NCI-H774 (cell line): Measurements from ENCODE around the gene FAHD1.

Experiments
- DNase-seq: peaks from one replicate; lab custom pipeline; 2025; lab: John Stamatoyannopoulos, UW

The FAHD1 gene

DNA sequence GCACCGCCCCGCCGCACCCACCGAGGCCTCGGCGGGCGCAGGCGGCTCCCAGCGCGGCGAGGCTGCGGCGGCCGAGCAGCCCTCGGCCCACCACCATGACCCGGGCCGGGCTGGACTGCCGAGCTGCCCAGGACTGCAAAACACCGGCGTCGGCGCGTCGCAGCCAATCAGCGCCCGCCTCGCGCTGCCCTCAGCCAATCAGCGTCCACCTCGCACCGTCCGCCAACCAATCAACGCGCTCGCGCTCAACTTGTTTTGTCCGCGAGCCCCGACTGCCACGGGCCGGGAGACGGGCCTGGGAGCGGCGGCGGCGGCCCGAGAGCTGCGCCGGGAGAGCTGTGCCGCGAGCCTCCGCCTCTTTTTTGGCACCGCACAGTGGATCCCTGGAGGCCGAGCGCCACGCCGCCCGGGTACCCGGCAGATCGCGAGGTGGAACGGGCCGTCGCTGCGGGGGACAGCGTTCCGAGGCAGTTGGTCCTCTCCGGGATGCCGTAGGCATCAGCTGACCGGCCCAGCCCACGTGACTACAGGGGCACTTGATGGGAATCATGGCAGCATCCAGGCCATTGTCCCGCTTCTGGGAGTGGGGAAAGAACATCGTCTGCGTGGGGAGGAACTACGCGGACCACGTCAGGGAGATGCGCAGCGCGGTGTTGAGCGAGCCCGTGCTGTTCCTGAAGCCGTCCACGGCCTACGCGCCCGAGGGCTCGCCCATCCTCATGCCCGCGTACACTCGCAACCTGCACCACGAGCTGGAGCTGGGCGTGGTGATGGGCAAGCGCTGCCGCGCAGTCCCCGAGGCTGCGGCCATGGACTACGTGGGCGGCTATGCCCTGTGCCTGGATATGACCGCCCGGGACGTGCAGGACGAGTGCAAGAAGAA lies at the start of gene FAHD1, which contains the start of gene HAGH:
Gene FAHD1, plus strand, starts transcription at position 516 of the 883 bp plus-strand sequence. Its CDS starts 33 bp downstream, at position 549.
Gene HAGH, minus strand, starts transcription at position 135 of the 883 bp plus-strand sequence. Its CDS starts 38 bp downstream, at position 97.
- DNase-seq: peak; percentile 72

DNA sequence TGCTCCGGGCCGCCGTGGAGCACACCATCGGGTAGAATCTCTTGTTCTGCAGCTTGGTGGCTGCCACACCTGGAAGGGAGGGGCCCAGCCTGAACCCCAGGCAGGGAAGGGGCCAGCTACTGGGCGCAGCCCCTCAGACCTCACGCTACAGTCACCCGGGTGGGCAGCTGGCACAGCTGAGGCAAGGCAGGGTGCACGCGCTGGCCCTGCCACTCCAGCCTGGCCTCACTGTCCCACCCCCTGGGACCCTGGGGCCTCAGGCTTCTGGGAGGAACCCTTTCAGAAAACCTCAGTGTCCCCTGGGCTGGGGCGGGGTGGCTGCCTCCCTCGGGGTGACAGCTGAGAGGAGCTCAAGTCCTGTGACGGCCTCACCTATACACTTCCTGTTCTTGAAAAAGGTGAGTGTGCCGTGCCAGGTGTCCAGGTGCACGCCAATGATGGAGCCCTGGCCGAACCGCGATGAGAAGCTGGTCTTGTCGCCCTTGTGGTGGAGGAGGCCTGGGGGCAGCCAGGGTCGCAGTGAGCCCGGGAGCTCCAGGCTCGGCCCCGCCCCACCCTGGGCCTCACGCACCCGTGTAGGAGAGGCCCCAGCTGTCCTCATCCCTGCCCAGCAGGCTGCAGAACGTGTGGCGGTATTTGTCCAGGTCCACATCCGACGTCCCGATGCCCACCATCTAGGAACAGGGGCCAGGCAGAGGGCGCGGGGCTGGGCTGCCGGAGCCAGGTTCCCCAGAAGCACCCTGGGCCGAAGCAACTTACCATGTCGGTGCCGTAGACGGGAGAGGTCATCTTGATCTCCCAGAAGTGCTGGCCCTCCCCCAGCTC lies 49.4 kb upstream of the FAHD1 start:
- no peak for DNase-seq

- no peak for DNase-seq
These were observed 48.5 kb upstream of the FAHD1 start for GRCh38 chr16:1778200-1779179.

DNA sequence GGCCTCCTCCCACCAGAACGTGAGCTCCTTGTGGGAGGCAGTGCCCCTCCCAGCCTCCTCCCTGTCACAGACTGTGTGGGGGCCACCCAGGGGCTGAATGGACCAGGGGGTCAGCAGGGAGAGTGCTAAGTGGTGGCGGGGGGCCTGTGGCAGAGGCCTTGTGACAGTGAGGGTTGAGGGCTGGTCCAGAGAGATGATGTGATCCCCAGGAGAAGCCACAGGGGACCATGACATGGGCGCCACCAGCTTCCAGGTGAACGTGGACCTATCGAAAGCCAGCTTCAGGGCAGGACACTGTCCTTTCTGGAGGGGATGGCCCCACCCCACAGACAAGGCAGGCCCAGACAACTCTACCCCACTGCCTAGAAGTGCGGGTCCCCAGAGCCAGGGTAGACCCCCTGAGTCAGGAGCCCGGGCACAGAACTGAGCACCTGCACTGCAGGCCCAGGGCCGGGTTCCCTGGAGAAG lies 47.7 kb upstream of the FAHD1 start:
- no peak for DNase-seq

DNA sequence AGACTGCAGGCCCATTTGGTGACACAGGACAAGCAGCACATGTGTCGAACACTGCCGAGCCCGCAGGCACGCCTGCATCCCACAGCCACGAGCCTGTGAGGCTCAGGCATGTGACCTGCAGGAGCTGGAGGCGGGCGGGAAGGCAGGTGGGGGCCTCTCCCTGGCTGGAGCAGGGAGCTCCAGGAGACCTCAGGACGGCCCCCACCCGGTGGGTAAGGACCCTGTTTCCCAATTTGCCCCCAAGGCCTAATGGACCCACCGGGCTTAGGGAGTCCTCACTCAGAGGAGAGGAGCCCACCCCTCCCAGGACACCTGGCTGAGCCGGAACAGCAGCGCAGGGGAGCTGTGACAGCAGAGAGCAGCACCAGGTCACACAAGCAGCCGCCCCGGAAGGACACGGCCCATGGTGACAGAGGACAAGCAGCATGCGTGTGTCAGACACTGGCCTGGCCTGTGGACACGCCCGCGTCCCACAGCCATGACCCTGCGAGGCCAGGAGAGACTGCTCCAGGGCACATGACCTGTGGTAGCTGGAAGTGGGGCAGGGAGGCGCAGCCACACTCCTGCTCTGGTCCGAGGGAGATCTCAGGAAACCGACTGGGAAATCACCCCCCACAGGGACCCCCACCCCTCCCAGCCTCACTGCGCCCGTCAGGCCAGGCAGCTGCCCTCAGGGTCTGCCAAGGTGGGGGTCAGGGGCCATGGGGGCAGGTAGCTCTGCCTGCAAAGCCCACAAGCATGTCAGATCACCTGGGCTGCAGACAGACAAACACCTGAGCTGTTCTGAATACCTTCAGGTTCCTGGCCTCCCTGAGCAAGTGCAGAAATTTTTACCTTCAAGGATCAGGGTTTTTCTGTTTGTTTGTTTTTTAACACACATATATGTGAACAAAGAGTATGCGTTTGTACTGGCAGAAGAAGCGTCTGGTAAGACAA lies 47.0 kb upstream of the FAHD1 start:
- no peak for DNase-seq

GRCh38 chr16:1780677-1781072 lies 46.3 kb upstream of the FAHD1 start:
- DNase-seq: no peak

DNA sequence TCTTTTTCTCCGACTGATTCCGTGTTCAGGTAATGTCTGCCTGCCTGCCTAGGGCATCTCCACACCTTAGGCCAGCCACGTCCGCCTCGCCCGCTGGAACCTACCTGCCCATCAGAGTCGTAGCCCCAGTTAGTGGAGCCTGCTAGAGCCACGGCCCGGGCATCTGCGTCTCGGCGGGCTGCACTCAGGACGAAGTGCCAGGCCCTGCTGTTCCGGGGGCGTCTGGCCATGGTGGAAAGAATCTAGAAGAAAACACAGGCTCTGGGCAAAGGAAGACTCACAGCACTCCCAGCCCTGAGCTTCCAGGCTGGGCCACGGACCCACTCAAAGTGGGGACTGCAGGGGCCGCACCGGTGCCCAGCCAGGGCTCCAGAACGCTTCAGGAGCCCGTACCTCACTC lies 45.8 kb upstream of the FAHD1 start:
- DNase-seq: no peak

GRCh38 chr16:1781758-1782407 lies 45.1 kb upstream of the FAHD1 start:
- DNase-seq: no peak

DNA sequence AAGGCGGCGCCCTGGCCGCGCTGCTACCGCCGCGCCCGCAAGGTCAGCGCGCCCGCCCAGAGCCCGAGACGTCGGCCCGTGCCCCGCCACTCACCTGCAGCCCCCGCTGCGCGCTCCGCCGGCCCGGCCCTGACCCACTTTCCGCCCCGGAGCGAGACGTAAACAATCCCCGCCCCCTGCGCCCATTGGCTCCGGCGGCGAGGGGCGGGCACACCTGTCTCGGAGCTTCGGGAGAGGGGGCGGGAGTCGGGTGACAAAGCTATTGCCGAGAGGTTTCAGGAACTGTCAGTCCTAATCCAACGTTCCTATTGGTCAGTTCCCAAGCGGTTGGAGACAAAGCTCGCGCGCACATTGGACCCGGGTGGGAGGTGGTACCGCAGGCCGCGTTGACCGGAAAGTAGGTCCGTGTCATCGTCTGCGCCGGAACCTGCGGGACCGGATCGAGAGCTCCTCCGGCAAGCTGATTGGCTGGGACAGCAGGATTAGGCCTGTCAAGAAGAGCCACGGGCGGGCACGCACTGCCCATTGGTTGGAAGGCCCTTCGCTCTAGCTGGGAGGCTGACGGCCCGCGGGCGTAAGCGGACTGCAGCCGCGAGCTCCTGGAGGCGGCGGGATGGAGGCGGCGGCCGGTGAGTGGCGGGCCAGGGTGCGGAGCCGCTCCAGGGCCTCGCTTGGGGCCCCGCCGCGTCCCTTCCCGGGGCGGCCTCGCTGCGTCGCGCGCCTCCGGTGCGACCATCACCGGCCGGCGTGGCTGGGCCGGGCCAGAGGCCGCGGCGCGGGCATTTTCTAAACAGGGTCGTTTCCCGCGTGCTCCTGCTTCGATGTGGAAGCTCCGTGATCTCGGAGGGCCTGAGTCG lies 44.4 kb upstream of the FAHD1 start, which contains the start of the genes NUBP2 and SPSB3:
Gene NUBP2, plus strand, starts transcription at position 553 of the 857 bp plus-strand sequence. Its CDS starts 61 bp downstream, at position 614.
Gene SPSB3, minus strand, starts transcription at position 164 of the 857 bp plus-strand sequence. CDS start 1,088 bp downstream, outside the sequence.
- peak; percentile 94 for DNase-seq

DNA sequence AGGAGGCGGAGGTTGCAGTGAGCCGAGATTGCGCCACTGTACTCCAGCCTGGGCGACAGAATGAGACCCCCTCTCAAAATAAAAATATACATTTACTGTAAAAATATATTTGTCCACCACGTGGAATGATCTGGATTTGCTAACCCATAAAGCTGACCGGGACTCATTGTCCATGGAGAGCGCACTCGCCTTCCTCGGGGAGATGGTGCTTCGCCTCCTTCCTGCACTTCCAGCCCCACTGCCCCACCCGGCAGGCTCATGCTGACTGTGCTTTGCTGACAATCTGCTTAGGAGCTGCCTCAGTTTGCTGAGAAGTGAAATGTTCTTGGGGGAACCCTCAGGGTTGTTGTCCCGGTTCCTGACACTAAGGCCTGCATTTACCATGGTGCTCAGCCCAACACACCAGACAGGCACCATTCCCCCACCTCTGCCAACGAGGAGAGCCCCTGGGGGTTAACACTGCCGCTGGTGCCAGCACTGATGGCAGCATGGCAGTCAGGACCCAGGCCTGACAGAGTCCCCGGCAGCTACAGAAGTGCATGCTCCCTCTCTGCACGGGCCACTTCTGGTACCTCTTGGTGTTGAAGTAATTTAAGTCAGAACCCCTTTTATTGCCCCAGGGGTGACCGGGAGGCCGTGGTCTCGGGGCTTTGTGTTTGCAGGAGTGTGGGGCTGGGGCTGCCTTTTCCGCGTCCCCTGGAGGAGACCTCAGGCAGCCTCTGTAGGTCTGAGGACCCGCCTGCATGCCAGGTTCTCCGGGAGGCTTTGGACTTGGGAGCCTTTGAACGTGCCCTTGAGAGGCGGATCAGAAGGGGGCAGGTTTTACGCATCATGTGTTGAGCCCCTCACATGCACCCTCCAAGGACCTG lies 41.8 kb upstream of the FAHD1 start:
- DNase-seq: no peak

DNA sequence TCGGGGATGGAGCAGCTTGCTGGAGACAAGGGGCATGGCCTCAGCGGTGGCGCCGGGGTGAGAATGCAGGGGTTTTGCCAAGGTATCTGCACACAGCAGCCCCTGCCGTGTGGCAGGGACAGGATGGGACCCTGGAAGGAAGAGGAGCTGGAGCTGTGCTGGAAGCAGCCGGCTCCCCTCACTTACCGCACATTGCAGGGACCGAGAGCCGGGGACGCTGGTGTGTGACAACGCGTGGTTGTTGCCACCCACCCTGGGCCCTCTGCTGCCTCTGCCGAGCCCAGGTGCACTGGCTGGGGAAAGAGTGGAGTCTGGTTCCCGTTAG lies 41.2 kb upstream of the FAHD1 start:
- no peak for DNase-seq

DNA sequence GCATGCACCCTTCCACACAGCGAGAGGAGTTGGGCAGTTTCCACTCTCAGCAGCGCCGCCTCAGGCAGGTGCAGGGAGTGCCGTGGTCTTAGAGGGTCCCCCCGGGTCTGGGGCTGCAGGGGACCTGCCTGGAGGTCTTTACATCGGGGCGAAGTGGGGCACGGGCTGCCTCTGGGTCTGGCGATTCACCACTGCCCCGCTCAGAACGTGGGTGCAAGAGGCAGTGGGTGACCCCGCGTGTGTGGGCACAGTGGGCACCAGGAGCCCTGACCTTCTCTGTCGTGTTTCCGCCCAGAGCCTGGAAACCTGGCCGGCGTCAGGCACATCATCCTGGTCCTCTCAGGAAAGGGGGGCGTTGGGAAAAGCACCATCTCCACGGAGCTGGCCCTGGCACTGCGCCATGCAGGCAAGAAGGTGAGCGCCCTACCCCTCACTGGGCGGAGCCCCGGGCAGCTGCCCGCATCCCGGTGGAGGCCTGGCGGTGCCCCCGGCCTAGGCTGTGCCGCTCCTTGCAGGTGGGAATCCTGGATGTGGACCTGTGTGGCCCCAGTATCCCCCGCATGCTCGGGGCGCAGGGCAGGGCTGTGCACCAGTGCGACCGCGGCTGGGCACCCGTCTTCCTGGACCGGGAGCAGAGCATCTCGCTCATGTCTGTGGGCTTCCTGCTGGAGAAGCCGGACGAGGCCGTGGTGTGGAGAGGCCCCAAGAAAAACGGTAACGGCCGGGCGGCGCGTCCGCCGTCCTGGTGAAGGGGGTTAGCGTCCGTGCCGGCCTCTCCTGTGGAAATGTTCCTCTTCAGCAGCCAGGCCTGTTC lies 40.6 kb upstream of the FAHD1 start:
- no peak for DNase-seq

DNA sequence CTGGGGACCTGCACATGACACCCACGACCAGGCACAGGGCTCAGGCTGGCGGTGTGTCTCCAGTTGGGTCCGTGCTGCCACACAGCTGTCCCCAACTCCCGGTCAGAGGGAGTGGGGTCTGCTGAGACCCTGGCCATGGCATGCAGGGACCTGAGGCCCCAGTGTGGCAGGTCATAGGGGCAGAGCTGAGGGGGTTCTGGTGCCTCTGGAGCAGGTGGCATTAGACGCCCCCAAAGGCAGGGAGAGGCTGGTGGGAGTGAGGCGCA lies 40.0 kb upstream of the FAHD1 start:
- no peak for DNase-seq

- DNase-seq: no peak
These were observed 39.5 kb upstream of the FAHD1 start for GRCh38 chr16:1787322-1788094.

GRCh38 chr16:1788095-1788707 lies 38.8 kb upstream of the FAHD1 start:
- no peak for DNase-seq

- no peak for DNase-seq
These were observed 38.3 kb upstream of the FAHD1 start for GRCh38 chr16:1788708-1789100.
